Measurements from ENCODE around the gene ING5. TPM values are rescaled to one million over a fixed set of nuclear protein-coding genes. Genes with fewer than 3 reads are reported as not detected.

ING5 gene
- total RNA-seq (100 to 1,000 TPM in 1 of 5 experiments, 10 to 100 TPM in 4; 37.5 to 102 (median 65.4) TPM), polyA plus RNA-seq (10 to 100 TPM; 22.3 to 38.7 TPM), total RNA-seq (79.1 reads per million, percentile 80 among the genes with 10 or more reads in this experiment)

GRCh38 chr2:241701399-241702154 lies at the start of gene ING5:
Gene ING5, plus strand, starts transcription at chr2:241702039. Its CDS starts 27 bp downstream, at chr2:241702066.
- H3K9me3 ChIP-seq (ENCODE audit: control insufficient read depth in 2 of 3, low read length in 3 of 3) = no peaks in the 10 kb centered on the region
- peak; percentile 85 for ATAC-seq
- CTCF ChIA-PET = interaction anchor here (0.7 to 2.7 kb wide), 6 partner anchors 13 to 474 kb away, joined by 3 to 12 read pairs (median 4); partner anchors contain the start of genes D2HGDH and DTYMK
- POLR2A ChIA-PET = interaction anchor here (0.6 to 6.3 kb wide), 17 partner anchors 10 to 1135 kb away, joined by 3 to 86 read pairs (median 5); partner anchors contain the start of genes D2HGDH and DTYMK
- Mint-ChIP-seq H3K9me3 (peaks cover 0 to 4% (median 0%) of the 10 kb centered on the region in 11 donors), H3K27ac (peak within 1 kb of the TSS; percentile 75 to 95 (median 90)), H3K4me1 (peaks cover 11 to 39% (median 26%) of the 10 kb centered on the region in 7 donors), H3K4me3 (peak within 1 kb of the TSS; percentile 75 to 92 (median 88)), H3K27me3 (no peaks in the 10 kb centered on the region), H3K36me3 (peaks cover 6 to 18% (median 11%) of the 10 kb centered on the region in 5 donors)
- no peaks in the 10 kb centered on the region for H3K27me3 ChIP-seq (ENCODE audit: control insufficient read depth in 2 of 2, insufficient read depth in 2 of 2, low read length in 2 of 2)
- H3K27ac ChIP-seq (ENCODE audit: low read depth, low read length) = peak within 1 kb of the TSS; percentile 75
- H3K4me3 ChIP-seq (ENCODE audit: low read length) = peak within 1 kb of the TSS; percentile 74
- peaks cover 0 to 12% (median 4%) of the 10 kb centered on the region in 3 experiments for H3K36me3 ChIP-seq (ENCODE audit: control insufficient read depth in 2 of 3, insufficient read depth in 3 of 3, low read length in 3 of 3)
- peaks cover 7 to 12% of the 10 kb centered on the region in 2 donors for H3K4me1 ChIP-seq (ENCODE audit: control insufficient read depth in 2 of 2, insufficient read depth in 2 of 2, low read length in 2 of 2)
- peak; percentile 90 to 99 (median 96) for DNase-seq
- intact Hi-C loops (cut with micrococcal nuclease) = loop anchor here (1.0 to 10.0 kb wide), 13 partner anchors 15 to 1137 kb away; partner anchors contain the start of genes D2HGDH (in 2 of the 2), DTYMK (in 2 of the 2), FARP2 (in 2 of the 2) and HDLBP (in 2 of the 2)

GRCh38 chr2:241652142-241652541 lies 49.7 kb upstream of the ING5 start:
- DNase-seq (no peak), ATAC-seq (no peak)
- H3K9me3 Mint-ChIP-seq = no peaks in the 10 kb centered on the region
- Histone ChIP-seq H3K27ac (ENCODE audit: low read depth, low read length) (no peak overlapping the region), H3K4me3 (ENCODE audit: low read length) (no peak overlapping the region), H3K4me1 (ENCODE audit: control insufficient read depth in 2 of 2, insufficient read depth in 2 of 2, low read length in 2 of 2) (no peaks in the 10 kb centered on the region), H3K9me3 (ENCODE audit: control insufficient read depth in 2 of 3, low read length in 3 of 3) (no peaks in the 10 kb centered on the region), H3K27me3 (ENCODE audit: control insufficient read depth in 2 of 2, insufficient read depth in 2 of 2, low read length in 2 of 2) (no peaks in the 10 kb centered on the region), H3K36me3 (ENCODE audit: control insufficient read depth in 2 of 3, insufficient read depth in 3 of 3, low read length in 3 of 3) (peaks cover 6 to 60% (median 16%) of the 10 kb centered on the region in 3 experiments)
- CTCF ChIA-PET = no interaction called here
- H3K4me3 Mint-ChIP-seq = no peak overlapping the region
- no peak overlapping the region for H3K27ac Mint-ChIP-seq
- intact Hi-C loops (cut with micrococcal nuclease) = no loop called here
- H3K36me3 Mint-ChIP-seq = peaks cover 0 to 31% (median 4%) of the 10 kb centered on the region in 5 donors
- peaks cover 4 to 15% (median 8%) of the 10 kb centered on the region in 7 donors for H3K4me1 Mint-ChIP-seq
- POLR2A ChIA-PET = no interaction called here
- no peaks in the 10 kb centered on the region for H3K27me3 Mint-ChIP-seq

GRCh38 chr2:241652722-241653121 lies 49.1 kb upstream of the ING5 start:
- Mint-ChIP-seq H3K27ac (no peak overlapping the region), H3K4me1 (peaks cover 5 to 15% (median 8%) of the 10 kb centered on the region in 7 donors), H3K27me3 (no peaks in the 10 kb centered on the region), H3K4me3 (no peak overlapping the region), H3K36me3 (peaks cover 2 to 35% (median 7%) of the 10 kb centered on the region in 5 donors), H3K9me3 (no peaks in the 10 kb centered on the region)
- no peaks in the 10 kb centered on the region for H3K9me3 ChIP-seq (ENCODE audit: control insufficient read depth in 2 of 3, low read length in 3 of 3)
- DNase-seq (no peak), ATAC-seq (no peak)
- ChIA-PET CTCF (no interaction called here), POLR2A (no interaction called here)
- no peak overlapping the region for H3K27ac ChIP-seq (ENCODE audit: low read depth, low read length)
- H3K36me3 ChIP-seq (ENCODE audit: control insufficient read depth in 2 of 3, insufficient read depth in 3 of 3, low read length in 3 of 3) = peaks cover 6 to 66% (median 16%) of the 10 kb centered on the region in 3 experiments
- H3K4me1 ChIP-seq (ENCODE audit: control insufficient read depth in 2 of 2, insufficient read depth in 2 of 2, low read length in 2 of 2) = no peaks in the 10 kb centered on the region
- intact Hi-C loops (cut with micrococcal nuclease) = no loop called here
- H3K27me3 ChIP-seq (ENCODE audit: control insufficient read depth in 2 of 2, insufficient read depth in 2 of 2, low read length in 2 of 2) = no peaks in the 10 kb centered on the region
- no peak overlapping the region for H3K4me3 ChIP-seq (ENCODE audit: low read length)

GRCh38 chr2:241653210-241653750 lies 48.6 kb upstream of the ING5 start:
- H3K4me3 ChIP-seq (ENCODE audit: low read length) = no peak overlapping the region
- H3K36me3 Mint-ChIP-seq = peaks cover 3 to 36% (median 9%) of the 10 kb centered on the region in 5 donors
- H3K27ac ChIP-seq (ENCODE audit: low read depth, low read length) = no peak overlapping the region
- H3K36me3 ChIP-seq (ENCODE audit: control insufficient read depth in 2 of 3, insufficient read depth in 3 of 3, low read length in 3 of 3) = peaks cover 6 to 71% (median 16%) of the 10 kb centered on the region in 3 experiments
- H3K9me3 Mint-ChIP-seq = no peaks in the 10 kb centered on the region
- H3K27me3 ChIP-seq (ENCODE audit: control insufficient read depth in 2 of 2, insufficient read depth in 2 of 2, low read length in 2 of 2) = no peaks in the 10 kb centered on the region
- no peaks in the 10 kb centered on the region for H3K27me3 Mint-ChIP-seq
- peaks cover 5 to 14% (median 8%) of the 10 kb centered on the region in 7 donors for H3K4me1 Mint-ChIP-seq
- intact Hi-C loops (cut with micrococcal nuclease) = no loop called here
- H3K9me3 ChIP-seq (ENCODE audit: control insufficient read depth in 2 of 3, low read length in 3 of 3) = no peaks in the 10 kb centered on the region
- POLR2A ChIA-PET = no interaction called here
- CTCF ChIA-PET = no interaction called here
- H3K4me3 Mint-ChIP-seq = no peak overlapping the region
- DNase-seq = no peak
- ATAC-seq = no peak
- no peaks in the 10 kb centered on the region for H3K4me1 ChIP-seq (ENCODE audit: control insufficient read depth in 2 of 2, insufficient read depth in 2 of 2, low read length in 2 of 2)
- H3K27ac Mint-ChIP-seq = no peak overlapping the region

- ATAC-seq (no peak), DNase-seq (no peak)
- H3K36me3 ChIP-seq (ENCODE audit: control insufficient read depth in 2 of 3, insufficient read depth in 3 of 3, low read length in 3 of 3) = peaks cover 6 to 84% (median 16%) of the 10 kb centered on the region in 3 experiments
- POLR2A ChIA-PET = no interaction called here
- no peaks in the 10 kb centered on the region for H3K27me3 ChIP-seq (ENCODE audit: control insufficient read depth in 2 of 2, insufficient read depth in 2 of 2, low read length in 2 of 2)
- H3K27ac Mint-ChIP-seq = no peak overlapping the region
- H3K4me1 Mint-ChIP-seq = peaks cover 0 to 5% (median 3%) of the 10 kb centered on the region in 7 donors
- H3K9me3 Mint-ChIP-seq = no peaks in the 10 kb centered on the region
- no peaks in the 10 kb centered on the region for H3K27me3 Mint-ChIP-seq
- H3K4me3 Mint-ChIP-seq = no peak overlapping the region
- intact Hi-C loops (cut with micrococcal nuclease) = no loop called here
- no peaks in the 10 kb centered on the region for H3K4me1 ChIP-seq (ENCODE audit: control insufficient read depth in 2 of 2, insufficient read depth in 2 of 2, low read length in 2 of 2)
- no peaks in the 10 kb centered on the region for H3K9me3 ChIP-seq (ENCODE audit: control insufficient read depth in 2 of 3, low read length in 3 of 3)
- no peak overlapping the region for H3K27ac ChIP-seq (ENCODE audit: low read depth, low read length)
- CTCF ChIA-PET = no interaction called here
- H3K36me3 Mint-ChIP-seq = peaks cover 6 to 43% (median 13%) of the 10 kb centered on the region in 5 donors
- no peak overlapping the region for H3K4me3 ChIP-seq (ENCODE audit: low read length)
Observed at GRCh38 chr2:241654551-241654950, 47.3 kb upstream of the ING5 start.

- Histone ChIP-seq H3K4me3 (ENCODE audit: low read length) (no peak overlapping the region), H3K4me1 (ENCODE audit: control insufficient read depth in 2 of 2, insufficient read depth in 2 of 2, low read length in 2 of 2) (no peaks in the 10 kb centered on the region), H3K27ac (ENCODE audit: low read depth, low read length) (no peak overlapping the region), H3K27me3 (ENCODE audit: control insufficient read depth in 2 of 2, insufficient read depth in 2 of 2, low read length in 2 of 2) (no peaks in the 10 kb centered on the region), H3K36me3 (ENCODE audit: control insufficient read depth in 2 of 3, insufficient read depth in 3 of 3, low read length in 3 of 3) (peaks cover 6 to 88% (median 16%) of the 10 kb centered on the region in 3 experiments), H3K9me3 (ENCODE audit: control insufficient read depth in 2 of 3, low read length in 3 of 3) (no peaks in the 10 kb centered on the region)
- H3K4me1 Mint-ChIP-seq = peaks cover 0 to 5% (median 3%) of the 10 kb centered on the region in 7 donors
- H3K27me3 Mint-ChIP-seq = no peaks in the 10 kb centered on the region
- ChIA-PET POLR2A (no interaction called here), CTCF (no interaction called here)
- peaks cover 8 to 51% (median 18%) of the 10 kb centered on the region in 5 donors for H3K36me3 Mint-ChIP-seq
- peak overlapping the region in 1 of 9 donors; percentile 10 for H3K27ac Mint-ChIP-seq
- no peaks in the 10 kb centered on the region for H3K9me3 Mint-ChIP-seq
- DNase-seq = no peak
- intact Hi-C loops (cut with micrococcal nuclease) = no loop called here
- H3K4me3 Mint-ChIP-seq = no peak overlapping the region
- no peak for ATAC-seq
Observed at GRCh38 chr2:241655516-241656189, 46.2 kb upstream of the ING5 start.

Measured in naive thymus-derived CD4-positive, alpha-beta T cell (primary cell).